ENCODE measurements around the gene EHD4. TPM values are rescaled to one million over a fixed set of nuclear protein-coding genes. Genes with fewer than 3 reads are reported as not detected.

Gene EHD4
- polyA plus RNA-seq, 1 donor (not counting 4 experiments of a cell fraction or from before 2014, with no cell fraction given), result 31.5 TPM

DNA sequence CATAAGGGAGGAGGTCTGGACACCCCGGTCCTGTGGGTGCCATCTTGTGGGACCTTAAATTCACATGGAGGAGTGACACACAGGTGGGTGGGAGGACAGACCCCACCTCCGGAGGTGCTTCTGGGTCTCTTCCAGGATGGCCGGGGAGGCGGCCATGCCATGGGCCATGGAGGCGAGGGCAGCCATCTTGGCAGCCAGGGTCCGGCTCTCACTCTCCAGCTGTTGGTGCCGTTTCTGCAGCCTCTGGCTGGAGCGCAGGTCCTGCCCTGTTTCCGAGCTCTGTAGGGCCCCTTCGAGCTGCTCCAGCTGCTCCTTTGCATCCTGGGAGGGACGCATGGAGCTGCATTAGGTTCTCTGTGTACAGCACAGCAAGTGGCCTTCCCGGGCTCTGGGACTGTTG lies 97.6 kb downstream of the EHD4 start:
- DNase-seq (ENCODE audit: low read depth, low spot score), result no peak
- no peak for FAIRE-seq
- no peaks in the 10 kb centered on the region for H4K20me1 ChIP-seq (ENCODE audit: control insufficient read depth, extremely low read depth, insufficient read depth, low read length)

GRCh38 chr15:41873711-41874110 lies 98.6 kb downstream of the EHD4 start:
- Histone ChIP-seq H3K9me1 (ENCODE audit: control insufficient read depth, extremely low read depth, insufficient read depth, low read length) (no peaks in the 10 kb centered on the region), H3K4me1 (ENCODE audit: control insufficient read depth, extremely low read depth, insufficient read depth, low read length) (peaks cover 20% of the 10 kb centered on the region), H3K4me3 (ENCODE audit: control insufficient read depth in 2 of 3, extremely low read depth in 1 of 3, insufficient read depth in 2 of 3, low read depth in 1 of 3, low read length in 3 of 3) (no peak overlapping the region), H3K27ac (ENCODE audit: control insufficient read depth, insufficient read depth, low read length) (no peak overlapping the region), H3K9me3 (ENCODE audit: control insufficient read depth, low read depth, low read length) (no peaks in the 10 kb centered on the region), H3K36me3 (ENCODE audit: control insufficient read depth in 2 of 2, extremely low read depth in 1 of 2, insufficient read depth in 2 of 2, low read length in 2 of 2) (no peaks in the 10 kb centered on the region), H3K4me2 (ENCODE audit: control insufficient read depth, extremely low read depth, insufficient read depth, low read depth, low read length) (no peak overlapping the region), H4K20me1 (ENCODE audit: control insufficient read depth, extremely low read depth, insufficient read depth, low read length) (no peaks in the 10 kb centered on the region), H3K27me3 (ENCODE audit: control insufficient read depth, extremely low read depth, insufficient read depth, low read length) (peaks cover 14% of the 10 kb centered on the region), H2AFZ (ENCODE audit: control insufficient read depth, low read length) (no peak overlapping the region), H3K79me2 (ENCODE audit: control insufficient read depth, insufficient read depth, low read length) (no peaks in the 10 kb centered on the region), H3K9ac (ENCODE audit: control insufficient read depth, extremely low read depth, insufficient read depth, low read length) (no peak overlapping the region)
- dilution Hi-C loops (cut with MboI; ENCODE audit: extremely low pct_ligation_motif_present, low sequenced_read_pairs), result no loop called here
- no peak for TF ChIP-seq EZH2 (IDR thresholded peaks at IDR 0.05; ENCODE audit: low read length)
- DNase-seq (ENCODE audit: low read depth, low spot score) (no peak), FAIRE-seq (no peak)

More for the DNA sequence above, 97.6 kb downstream of the EHD4 start:
- H3K9ac ChIP-seq (ENCODE audit: control insufficient read depth, extremely low read depth, insufficient read depth, low read length), result no peak overlapping the region
- no peak overlapping the region for H2AFZ ChIP-seq (ENCODE audit: control insufficient read depth, low read length)
- no peaks in the 10 kb centered on the region for H3K9me1 ChIP-seq (ENCODE audit: control insufficient read depth, extremely low read depth, insufficient read depth, low read length)
- dilution Hi-C loops (cut with MboI; ENCODE audit: extremely low pct_ligation_motif_present, low sequenced_read_pairs), result no loop called here
- peaks cover 14% of the 10 kb centered on the region for H3K27me3 ChIP-seq (ENCODE audit: control insufficient read depth, extremely low read depth, insufficient read depth, low read length)
- no peak overlapping the region for H3K27ac ChIP-seq (ENCODE audit: control insufficient read depth, insufficient read depth, low read length)
- TF ChIP-seq, protein P1, sequence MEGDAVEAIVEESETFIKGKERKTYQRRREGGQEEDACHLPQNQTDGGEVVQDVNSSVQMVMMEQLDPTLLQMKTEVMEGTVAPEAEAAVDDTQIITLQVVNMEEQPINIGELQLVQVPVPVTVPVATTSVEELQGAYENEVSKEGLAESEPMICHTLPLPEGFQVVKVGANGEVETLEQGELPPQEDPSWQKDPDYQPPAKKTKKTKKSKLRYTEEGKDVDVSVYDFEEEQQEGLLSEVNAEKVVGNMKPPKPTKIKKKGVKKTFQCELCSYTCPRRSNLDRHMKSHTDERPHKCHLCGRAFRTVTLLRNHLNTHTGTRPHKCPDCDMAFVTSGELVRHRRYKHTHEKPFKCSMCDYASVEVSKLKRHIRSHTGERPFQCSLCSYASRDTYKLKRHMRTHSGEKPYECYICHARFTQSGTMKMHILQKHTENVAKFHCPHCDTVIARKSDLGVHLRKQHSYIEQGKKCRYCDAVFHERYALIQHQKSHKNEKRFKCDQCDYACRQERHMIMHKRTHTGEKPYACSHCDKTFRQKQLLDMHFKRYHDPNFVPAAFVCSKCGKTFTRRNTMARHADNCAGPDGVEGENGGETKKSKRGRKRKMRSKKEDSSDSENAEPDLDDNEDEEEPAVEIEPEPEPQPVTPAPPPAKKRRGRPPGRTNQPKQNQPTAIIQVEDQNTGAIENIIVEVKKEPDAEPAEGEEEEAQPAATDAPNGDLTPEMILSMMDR (optimal IDR thresholded peaks at IDR 0.05 in 1 of 3, IDR thresholded peaks at IDR 0.05 in 1 of 3, conservative IDR thresholded peaks at IDR 0.05 in 1 of 3; ENCODE audit: extremely low read depth in 1 of 3, insufficient read depth in 2 of 3, low read length in 3 of 3), result no peak
- no peak for TF ChIP-seq EZH2 (IDR thresholded peaks at IDR 0.05; ENCODE audit: low read length)
- H3K4me1 ChIP-seq (ENCODE audit: control insufficient read depth, extremely low read depth, insufficient read depth, low read length), result peaks cover 15% of the 10 kb centered on the region
- H3K4me3 ChIP-seq (ENCODE audit: control insufficient read depth in 2 of 3, extremely low read depth in 1 of 3, insufficient read depth in 2 of 3, low read depth in 1 of 3, low read length in 3 of 3), result no peak overlapping the region
- no peaks in the 10 kb centered on the region for H3K9me3 ChIP-seq (ENCODE audit: control insufficient read depth, low read depth, low read length)
- H3K4me2 ChIP-seq (ENCODE audit: control insufficient read depth, extremely low read depth, insufficient read depth, low read depth, low read length), result no peak overlapping the region
- no peaks in the 10 kb centered on the region for H3K36me3 ChIP-seq (ENCODE audit: control insufficient read depth in 2 of 2, extremely low read depth in 1 of 2, insufficient read depth in 2 of 2, low read length in 2 of 2)
- no peaks in the 10 kb centered on the region for H3K79me2 ChIP-seq (ENCODE audit: control insufficient read depth, insufficient read depth, low read length)

DNA sequence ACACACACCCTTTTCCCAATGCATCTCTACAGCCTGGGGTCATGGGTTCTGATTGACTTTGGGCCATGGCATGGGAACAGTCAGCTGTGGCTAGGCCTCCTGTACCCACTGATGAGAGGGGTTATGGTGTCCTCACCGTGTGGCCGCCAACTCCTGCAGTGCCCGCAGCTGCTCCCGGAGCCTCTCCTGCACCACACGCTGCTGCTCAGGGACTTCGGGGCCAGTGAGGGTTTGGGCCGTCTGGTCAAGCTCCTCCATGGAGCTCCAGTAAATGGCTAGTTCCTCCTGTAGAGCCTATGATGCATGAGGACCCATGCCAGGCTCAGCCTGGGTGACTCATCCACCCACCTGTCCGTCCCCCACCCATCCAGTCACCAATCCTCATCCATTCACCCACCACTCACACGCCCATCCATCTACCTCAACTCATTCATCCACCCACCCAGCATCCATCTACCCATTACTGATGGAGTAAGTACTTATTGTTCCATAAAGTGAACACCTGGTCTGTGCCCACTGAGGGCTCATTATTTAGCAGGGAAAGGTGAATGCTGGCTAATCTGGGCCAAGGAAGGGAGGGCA lies 100.1 kb downstream of the EHD4 start:
- no peak overlapping the region for H3K27ac ChIP-seq (ENCODE audit: control insufficient read depth, insufficient read depth, low read length)
- dilution Hi-C loops (cut with MboI; ENCODE audit: extremely low pct_ligation_motif_present, low sequenced_read_pairs), result no loop called here
- H3K4me1 ChIP-seq (ENCODE audit: control insufficient read depth, extremely low read depth, insufficient read depth, low read length), result peaks cover 20% of the 10 kb centered on the region
- no peaks in the 10 kb centered on the region for H3K9me3 ChIP-seq (ENCODE audit: control insufficient read depth, low read depth, low read length)
- H3K79me2 ChIP-seq (ENCODE audit: control insufficient read depth, insufficient read depth, low read length), result no peaks in the 10 kb centered on the region
- TF ChIP-seq EZH2 (IDR thresholded peaks at IDR 0.05; ENCODE audit: low read length), result no peak
- TF ChIP-seq, protein P1 (optimal IDR thresholded peaks at IDR 0.05 in 1 of 3, IDR thresholded peaks at IDR 0.05 in 1 of 3, conservative IDR thresholded peaks at IDR 0.05 in 1 of 3; ENCODE audit: extremely low read depth in 1 of 3, insufficient read depth in 2 of 3, low read length in 3 of 3), result no peak
- H3K4me3 ChIP-seq (ENCODE audit: control insufficient read depth in 2 of 3, extremely low read depth in 1 of 3, insufficient read depth in 2 of 3, low read depth in 1 of 3, low read length in 3 of 3), result no peak overlapping the region
- no peak for DNase-seq (ENCODE audit: low read depth, low spot score)
- no peaks in the 10 kb centered on the region for H3K9me1 ChIP-seq (ENCODE audit: control insufficient read depth, extremely low read depth, insufficient read depth, low read length)
- peaks cover 12% of the 10 kb centered on the region for H3K27me3 ChIP-seq (ENCODE audit: control insufficient read depth, extremely low read depth, insufficient read depth, low read length)
- no peak overlapping the region for H2AFZ ChIP-seq (ENCODE audit: control insufficient read depth, low read length)
- no peaks in the 10 kb centered on the region for H3K36me3 ChIP-seq (ENCODE audit: control insufficient read depth in 2 of 2, extremely low read depth in 1 of 2, insufficient read depth in 2 of 2, low read length in 2 of 2)
- H4K20me1 ChIP-seq (ENCODE audit: control insufficient read depth, extremely low read depth, insufficient read depth, low read length), result no peaks in the 10 kb centered on the region
- no peak for FAIRE-seq
- H3K4me2 ChIP-seq (ENCODE audit: control insufficient read depth, extremely low read depth, insufficient read depth, low read depth, low read length), result no peak overlapping the region
- no peak overlapping the region for H3K9ac ChIP-seq (ENCODE audit: control insufficient read depth, extremely low read depth, insufficient read depth, low read length)
